OCI-LY3 (cell line): ENCODE data around the gene NCBP3.

Source experiments
- H2AFZ ChIP-seq: fragments of 200-600, 300-600 bp; shearing (Covaris generic); 2 replicates; pipeline ENCODE4 v1.6.0; 2014; ENCODE audit warnings: antibody characterized with exemption, low read depth, low read length
- H3K27ac ChIP-seq: fragments of 200-600, 300-600 bp; sonication (generic); 2 replicates; pipeline ENCODE4 v1.5.1; 2014; ENCODE audit warnings: mild to moderate bottlenecking, low read length, moderate library complexity, mixed read lengths
- H3K27me3 ChIP-seq: fragments of 200-600, 300-600 bp; sonication (generic); 2 replicates; pipeline ENCODE4 v1.6.1; 2014; ENCODE audit warnings: low read depth, low read length, mixed read lengths
- H3K36me3 ChIP-seq: fragments of 200-600, 300-600 bp; sonication (generic); replicated peaks from 2 replicates; pipeline ENCODE3; 2014; ENCODE audit warnings: low read depth, low read length, mixed read lengths
- H3K4me1 ChIP-seq: fragments of 300-600, 200-600 bp; sonication (generic); 2 replicates; pipeline ENCODE4 v1.6.1; 2014; ENCODE audit warnings: low read length, mixed read lengths
- H3K4me2 ChIP-seq: fragments of 200-600, 300-600 bp; sonication (generic); 2 replicates; pipeline ENCODE4 v1.6.1; 2014; ENCODE audit warnings: low read length, mixed read lengths
- H3K4me3 ChIP-seq: fragments of 300-600, 200-600 bp; sonication (generic); 2 replicates; pipeline ENCODE4 v1.5.1; 2014; ENCODE audit warnings: antibody characterized with exemption, mild to moderate bottlenecking, low read length, moderate library complexity
- H3K79me2 ChIP-seq: fragments of 300-600, 200-600 bp; shearing (Covaris generic); 2 replicates; pipeline ENCODE4 v1.6.1; 2014; ENCODE audit warnings: mild to moderate bottlenecking, low read length, mixed read lengths
- H3K9ac ChIP-seq: fragments of 300-600, 200-600 bp; shearing (Covaris generic); 2 replicates; pipeline ENCODE4 v1.6.0; 2014; ENCODE audit warnings: mild to moderate bottlenecking, low read length, moderate library complexity
- H3K9me3 ChIP-seq: fragments of 200-600, 300-600 bp; shearing (Covaris generic); 2 replicates; pipeline ENCODE4 v1.6.1; 2014; ENCODE audit warnings: low read length, mixed read lengths; ENCODE audit not compliant: insufficient read depth
- H4K20me1 ChIP-seq: fragments of 200-600, 300-600 bp; sonication (generic); 2 replicates; pipeline ENCODE4 v1.6.1; 2016; ENCODE audit warnings: low read length, mixed read lengths; ENCODE audit not compliant: insufficient read depth
- EZH2phosphoT487 ChIP-seq: fragments of 200-600 bp; shearing (Covaris generic); IDR thresholded peaks from 2 replicates; pipeline ENCODE4 v1.6.1; 2018; ENCODE audit warnings: antibody characterized with exemption, mixed run types, low read depth
- TF ChIP-seq, protein P1 (sequence below): fragments of 200-600, 300-600 bp; sonication (generic); IDR thresholded peaks from 2 replicates; pipeline ENCODE4 v1.5.1; 2014; ENCODE audit warnings: antibody characterized with exemption, low read length, low read depth

NCBP3 gene

DNA sequence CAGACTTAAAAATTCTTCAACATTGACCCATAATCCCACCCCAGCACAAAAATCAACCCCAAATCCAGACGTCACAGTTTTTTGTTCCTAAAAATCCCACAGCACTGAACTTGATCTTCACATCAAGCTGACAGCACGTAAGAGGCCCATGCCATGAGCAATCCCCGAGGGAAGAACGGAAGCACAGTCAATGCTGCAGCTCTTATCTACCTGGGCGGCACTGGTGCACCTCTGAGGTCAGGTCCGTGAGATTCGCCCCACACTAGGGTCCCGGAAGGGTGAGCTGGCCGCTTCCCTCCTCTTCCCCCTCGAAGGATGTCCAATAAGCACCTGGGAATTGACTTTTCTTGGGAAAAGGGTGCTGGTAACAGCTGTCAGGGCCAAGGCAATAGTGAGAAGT lies 33.8 kb downstream of the NCBP3 start:
- Histone ChIP-seq H3K4me2 (no peak overlapping the region), H3K27me3 (no peaks in the 10 kb centered on the region), H2AFZ (no peak overlapping the region), H3K4me1 (no peaks in the 10 kb centered on the region), H3K9ac (no peak overlapping the region), H3K9me3 (no peaks in the 10 kb centered on the region), H3K4me3 (no peak overlapping the region), H3K79me2 (no peaks in the 10 kb centered on the region), H4K20me1 (no peaks in the 10 kb centered on the region), H3K27ac (no peak overlapping the region), H3K36me3 (peaks cover 5% of the 10 kb centered on the region)
- TF ChIP-seq, protein P1, sequence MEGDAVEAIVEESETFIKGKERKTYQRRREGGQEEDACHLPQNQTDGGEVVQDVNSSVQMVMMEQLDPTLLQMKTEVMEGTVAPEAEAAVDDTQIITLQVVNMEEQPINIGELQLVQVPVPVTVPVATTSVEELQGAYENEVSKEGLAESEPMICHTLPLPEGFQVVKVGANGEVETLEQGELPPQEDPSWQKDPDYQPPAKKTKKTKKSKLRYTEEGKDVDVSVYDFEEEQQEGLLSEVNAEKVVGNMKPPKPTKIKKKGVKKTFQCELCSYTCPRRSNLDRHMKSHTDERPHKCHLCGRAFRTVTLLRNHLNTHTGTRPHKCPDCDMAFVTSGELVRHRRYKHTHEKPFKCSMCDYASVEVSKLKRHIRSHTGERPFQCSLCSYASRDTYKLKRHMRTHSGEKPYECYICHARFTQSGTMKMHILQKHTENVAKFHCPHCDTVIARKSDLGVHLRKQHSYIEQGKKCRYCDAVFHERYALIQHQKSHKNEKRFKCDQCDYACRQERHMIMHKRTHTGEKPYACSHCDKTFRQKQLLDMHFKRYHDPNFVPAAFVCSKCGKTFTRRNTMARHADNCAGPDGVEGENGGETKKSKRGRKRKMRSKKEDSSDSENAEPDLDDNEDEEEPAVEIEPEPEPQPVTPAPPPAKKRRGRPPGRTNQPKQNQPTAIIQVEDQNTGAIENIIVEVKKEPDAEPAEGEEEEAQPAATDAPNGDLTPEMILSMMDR = no peak
- no peak for TF ChIP-seq EZH2phosphoT487

DNA sequence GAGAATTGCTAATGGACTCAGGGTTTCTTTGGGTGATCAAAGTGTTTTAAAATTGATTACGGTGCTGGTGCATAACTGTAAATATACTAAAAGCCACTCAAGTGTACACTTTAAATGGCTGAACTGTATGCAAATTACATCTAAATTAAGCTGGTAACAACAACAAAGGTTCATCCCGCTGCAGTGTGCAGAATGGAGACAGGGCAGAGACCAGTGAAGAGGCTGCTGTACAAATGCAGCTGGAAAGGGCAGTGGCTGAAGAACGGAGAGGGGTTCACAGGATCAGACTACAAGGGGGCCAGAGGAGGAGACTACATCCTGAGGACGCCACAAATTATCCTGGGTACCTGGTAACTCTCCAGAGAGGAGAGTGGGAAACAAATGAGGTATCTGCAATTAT lies 36.0 kb downstream of the NCBP3 start:
- TF ChIP-seq EZH2phosphoT487 = no peak
- TF ChIP-seq, protein P1 = no peak
- Histone ChIP-seq H3K4me2 (no peak overlapping the region), H3K9ac (no peak overlapping the region), H3K36me3 (peaks cover 5% of the 10 kb centered on the region), H2AFZ (no peak overlapping the region), H3K79me2 (no peaks in the 10 kb centered on the region), H3K27me3 (no peaks in the 10 kb centered on the region), H3K9me3 (no peaks in the 10 kb centered on the region), H4K20me1 (no peaks in the 10 kb centered on the region), H3K4me1 (no peaks in the 10 kb centered on the region), H3K4me3 (no peak overlapping the region), H3K27ac (no peak overlapping the region)

- H3K79me2 ChIP-seq = no peaks in the 10 kb centered on the region
- no peak overlapping the region for H3K4me3 ChIP-seq
- H2AFZ ChIP-seq = no peak overlapping the region
- H3K4me1 ChIP-seq = no peaks in the 10 kb centered on the region
- no peaks in the 10 kb centered on the region for H3K27me3 ChIP-seq
- H3K4me2 ChIP-seq = no peak overlapping the region
- TF ChIP-seq EZH2phosphoT487 = no peak
- TF ChIP-seq, protein P1 = no peak
- peaks cover 5% of the 10 kb centered on the region for H3K36me3 ChIP-seq
- H3K9me3 ChIP-seq = no peaks in the 10 kb centered on the region
- H3K27ac ChIP-seq = no peak overlapping the region
- H4K20me1 ChIP-seq = no peaks in the 10 kb centered on the region
- no peak overlapping the region for H3K9ac ChIP-seq
These were observed 36.9 kb downstream of the NCBP3 start for GRCh38 chr17:3809135-3809534.

GRCh38 chr17:3808701-3809100 lies 37.3 kb downstream of the NCBP3 start:
- Histone ChIP-seq H3K79me2 (no peaks in the 10 kb centered on the region), H3K9me3 (no peaks in the 10 kb centered on the region), H3K36me3 (peaks cover 5% of the 10 kb centered on the region), H3K27me3 (no peaks in the 10 kb centered on the region), H3K27ac (no peak overlapping the region), H2AFZ (no peak overlapping the region), H3K4me2 (no peak overlapping the region), H3K4me1 (no peaks in the 10 kb centered on the region), H3K9ac (no peak overlapping the region), H4K20me1 (no peaks in the 10 kb centered on the region), H3K4me3 (no peak overlapping the region)
- TF ChIP-seq, protein P1 = no peak
- no peak for TF ChIP-seq EZH2phosphoT487
